Upper lobe of right lung (tissue), 1 donor: ENCODE measurements around the gene ANKH. TPM values are rescaled to one million over a fixed set of nuclear protein-coding genes. Genes with fewer than 3 reads are reported as not detected.
"Not testable (repeated sequence)": the region's sequence is repeated elsewhere in the genome, so short reads cannot be mapped to it uniquely, and the experiment has no call there.

Source experiments
- ATAC-seq: fragments of 200-7000 bp; cut with Tn5 transposase; one replicate; pipeline ENCODE4 v1.9.1; 2020; ENCODE audit warnings: mild to moderate bottlenecking, moderate library complexity
- DNase-seq: peaks from one replicate; pipeline ENCODE4 v3.0.0-alpha.2; 2020
- H3K27ac ChIP-seq: fragments of 200-600 bp; one replicate; pipeline ENCODE4 v1.8.0; 2022
- H3K27me3 ChIP-seq: fragments of 200-600 bp; one replicate; pipeline ENCODE4 v1.8.0; 2022; ENCODE audit warnings: mild to moderate bottlenecking
- H3K36me3 ChIP-seq: fragments of 200-600 bp; one replicate; pipeline ENCODE4 v1.8.0; 2022
- H3K4me1 ChIP-seq: fragments of 200-600 bp; one replicate; pipeline ENCODE4 v1.8.0; 2022
- H3K4me3 ChIP-seq: fragments of 200-600 bp; one replicate; pipeline ENCODE4 v1.8.0; 2022; ENCODE audit warnings: mild to moderate bottlenecking
- H3K9me3 ChIP-seq: fragments of 200-600 bp; one replicate; pipeline ENCODE4 v1.8.0; 2022
- CTCF ChIP-seq: fragments of 200-600 bp; IDR thresholded peaks from one replicate; pipeline ENCODE4 v1.8.0; 2022; ENCODE audit warnings: antibody characterized with exemption
- intact Hi-C: fragments of 100-400 bp; cut with DNase I; formaldehyde crosslinking; loops from one replicate; pipeline ENCODE4 v1.11.0; 2022
- total RNA-seq: library from RNA; stranded (reverse); fragmentation: NEBNext Ultra II Directional; extraction: Animal tissue kit (Norgen Biotek cat#: 25700); gene quantifications from one replicate; pipeline ENCODE4 v1.2.1, GENCODE V29; 2021
- donor health status: DM: no; HTN: yes; CAD: no; lungs with severe emphysema.

The ANKH gene
- total RNA-seq, 1 donor from 2014 or later: 67.2 TPM

GRCh38 chr5:14840624-14841023, 31.0 kb downstream of the ANKH start:
- no peaks in the 10 kb centered on the region for H3K36me3 ChIP-seq
- ATAC-seq (no peak), DNase-seq (no peak)
- H3K27me3 ChIP-seq: no peaks in the 10 kb centered on the region
- TF ChIP-seq CTCF: no peak
- no peaks in the 10 kb centered on the region for H3K4me1 ChIP-seq
- no peak overlapping the region for H3K27ac ChIP-seq
- intact Hi-C loops: no loop called here
- H3K9me3 ChIP-seq: no peaks in the 10 kb centered on the region
- H3K4me3 ChIP-seq: no peak overlapping the region

- no peak for TF ChIP-seq CTCF
- Histone ChIP-seq H3K4me3 (no peak overlapping the region), H3K9me3 (no peaks in the 10 kb centered on the region), H3K27ac (no peak overlapping the region), H3K4me1 (no peaks in the 10 kb centered on the region), H3K36me3 (no peaks in the 10 kb centered on the region), H3K27me3 (no peaks in the 10 kb centered on the region)
- intact Hi-C loops: no loop called here
- no peak for DNase-seq
- no peak for ATAC-seq
Observed at GRCh38 chr5:14838396-14839319, 32.9 kb downstream of the ANKH start.

- H3K9me3 ChIP-seq, H3K4me1 ChIP-seq, ATAC-seq, intact Hi-C loops, H3K36me3 ChIP-seq, H3K27me3 ChIP-seq, H3K27ac ChIP-seq, DNase-seq, H3K4me3 ChIP-seq: not testable (repeated sequence)
Observed at GRCh38 chr5:14837423-14838122, 34.0 kb downstream of the ANKH start.

- TF ChIP-seq CTCF: no peak
- H3K27ac ChIP-seq: no peak overlapping the region
- H3K4me3 ChIP-seq: no peak overlapping the region
- H3K36me3 ChIP-seq: no peaks in the 10 kb centered on the region
- DNase-seq (no peak), ATAC-seq (no peak)
- no peaks in the 10 kb centered on the region for H3K9me3 ChIP-seq
- no peaks in the 10 kb centered on the region for H3K27me3 ChIP-seq
- no peaks in the 10 kb centered on the region for H3K4me1 ChIP-seq
- intact Hi-C loops: no loop called here
Observed at GRCh38 chr5:14834584-14835550, 36.7 kb downstream of the ANKH start.

GRCh38 chr5:14834062-14834461, 37.5 kb downstream of the ANKH start:
- no peaks in the 10 kb centered on the region for H3K27me3 ChIP-seq
- DNase-seq: no peak

More at GRCh38 chr5:14834062-14834461, 37.5 kb downstream of the ANKH start:
- no peak for TF ChIP-seq CTCF
- no peak for ATAC-seq
- intact Hi-C loops: no loop called here
- Histone ChIP-seq H3K4me1 (no peaks in the 10 kb centered on the region), H3K9me3 (no peaks in the 10 kb centered on the region), H3K4me3 (no peak overlapping the region), H3K36me3 (no peaks in the 10 kb centered on the region), H3K27ac (no peak overlapping the region)
